ENCODE results near the gene DHX58.

GRCh38 chr17:42120161-42120769, 7.8 kb upstream of the DHX58 start:
- no peak for TF ChIP-seq CTCF (IDR thresholded peaks at IDR 0.05; ENCODE audit: extremely low read depth in 1 of 2, insufficient read depth in 1 of 2, low read depth in 1 of 2, low read length in 2 of 2)
- TF ChIP-seq JUN (IDR thresholded peaks at IDR 0.05; ENCODE audit: borderline replicate concordance, insufficient read depth, insufficient read length, low read depth) = no peak
- TF ChIP-seq POLR2AphosphoS5 (IDR thresholded peaks at IDR 0.05; ENCODE audit: insufficient read depth, low read depth, low read length) = no peak
- TF ChIP-seq MAX (IDR thresholded peaks at IDR 0.05; ENCODE audit: insufficient read depth, insufficient read length) = no peak
- TF ChIP-seq POLR2A (IDR thresholded peaks at IDR 0.05; ENCODE audit: low read depth, low read length) = no peak
- TF ChIP-seq GATA2 (IDR thresholded peaks at IDR 0.05; ENCODE audit: insufficient read depth, insufficient read length, low read depth, low read length) = no peak
- no peak for TF ChIP-seq EZH2 (IDR thresholded peaks at IDR 0.05; ENCODE audit: borderline replicate concordance, low read depth, low read length, severe bottlenecking)
- TF ChIP-seq MYC (IDR thresholded peaks at IDR 0.05; ENCODE audit: low read depth, low read length) = no peak
- TF ChIP-seq FOS (IDR thresholded peaks at IDR 0.05; ENCODE audit: borderline replicate concordance, insufficient read depth, low read length) = no peak

Data from endothelial cell of umbilical vein (primary cell).